GM12873 (cell line): ENCODE results near the gene NFE2L3.

Source experiments
- CTCF ChIP-seq: IDR thresholded peaks from 2 replicates; pipeline ENCODE4 v1.5.1; 2012; ENCODE audit warnings: low read depth, mild to moderate bottlenecking, moderate library complexity, low read length, control low read depth; ENCODE audit not compliant: insufficient read depth; ENCODE audit errors: missing control alignments

The NFE2L3 gene

DNA sequence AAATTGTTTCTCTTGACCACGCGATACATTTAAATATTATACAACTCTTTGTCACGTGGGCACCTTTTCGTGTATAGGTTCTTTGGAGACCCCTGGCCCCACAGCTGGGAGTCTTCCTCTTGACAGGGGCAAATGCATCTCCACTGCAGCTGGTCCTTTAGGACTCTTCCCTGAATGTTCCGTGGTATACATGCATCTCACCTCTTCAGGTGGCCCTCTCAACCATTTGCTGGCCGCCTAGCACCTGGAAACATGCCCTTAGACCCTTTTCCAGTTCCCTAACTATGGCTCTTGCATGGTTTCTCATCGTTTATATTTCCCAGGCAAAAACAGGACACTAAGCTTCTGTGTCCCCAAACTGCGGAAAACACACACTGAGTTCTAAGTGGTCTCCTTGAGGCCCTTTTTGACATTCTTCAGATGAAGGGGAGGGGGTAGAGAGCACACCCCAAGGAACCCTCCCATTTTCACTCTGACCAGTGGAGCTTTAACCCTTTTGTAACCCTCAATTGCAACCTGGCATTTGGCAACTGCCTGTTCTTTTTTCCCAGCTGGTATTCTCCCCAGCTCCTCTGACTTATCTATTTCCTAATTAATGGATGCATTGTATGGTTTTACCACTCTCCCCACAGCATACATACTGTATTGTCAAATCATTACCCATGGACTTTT is 28.0 kb downstream of the NFE2L3 start:
- no peak for TF ChIP-seq CTCF

DNA sequence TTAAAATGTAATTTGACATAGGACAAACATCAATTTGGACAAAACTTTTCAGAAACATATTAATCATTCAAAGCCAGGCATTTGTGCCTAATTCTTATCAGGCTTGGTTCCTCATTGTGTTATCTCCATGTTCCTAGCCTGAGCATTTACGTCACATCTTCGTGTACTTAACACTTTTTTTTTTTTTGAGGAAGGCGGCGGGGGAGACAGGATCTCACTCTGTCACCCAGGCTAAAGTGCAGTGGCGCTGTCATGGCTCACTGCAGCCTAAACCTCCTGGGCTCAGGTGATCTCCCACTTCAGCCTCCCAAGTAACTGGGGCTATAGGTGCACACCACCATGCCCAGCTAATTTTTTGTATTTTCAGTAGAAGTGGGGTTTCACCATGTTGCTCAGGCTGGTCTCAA is 28.8 kb downstream of the NFE2L3 start:
- TF ChIP-seq CTCF: no peak

DNA sequence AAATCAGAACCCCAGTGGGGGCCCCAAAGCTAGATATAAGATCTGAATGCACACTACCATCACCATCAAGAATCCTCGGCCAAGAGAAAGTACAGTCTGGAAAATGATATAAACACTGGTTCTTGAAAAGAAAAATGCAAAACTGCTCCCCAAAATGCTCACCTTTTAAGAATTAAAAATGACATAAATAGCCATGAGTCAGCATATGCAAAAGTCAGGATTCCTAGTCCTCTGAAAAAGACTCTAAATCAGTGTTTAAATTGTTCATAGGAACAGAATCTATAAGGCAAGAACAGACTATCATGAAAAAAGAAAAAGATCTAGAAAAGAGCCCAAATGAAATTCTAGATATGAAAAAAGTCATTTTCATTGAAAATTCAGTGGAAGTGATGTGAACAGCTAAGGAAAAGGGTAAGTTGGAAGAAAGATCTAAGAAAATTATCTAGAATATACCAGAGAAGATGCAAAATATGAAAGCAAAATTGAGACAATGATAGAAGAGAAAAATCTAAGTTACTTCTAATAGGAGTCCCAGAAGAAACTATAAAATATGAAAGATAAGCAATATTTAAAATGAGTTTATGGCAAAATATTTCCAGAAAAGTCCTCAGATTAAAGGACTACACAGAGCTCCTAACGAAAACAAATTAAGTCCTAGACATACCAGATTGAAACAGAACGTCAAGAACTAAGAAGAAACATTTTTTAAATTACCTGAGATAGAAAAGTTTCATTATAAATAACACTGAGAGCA is 29.7 kb downstream of the NFE2L3 start:
- TF ChIP-seq CTCF: no peak

- no peak for TF ChIP-seq CTCF
Measured at GRCh38 chr7:26182283-26182682, 30.3 kb downstream of the NFE2L3 start.

DNA sequence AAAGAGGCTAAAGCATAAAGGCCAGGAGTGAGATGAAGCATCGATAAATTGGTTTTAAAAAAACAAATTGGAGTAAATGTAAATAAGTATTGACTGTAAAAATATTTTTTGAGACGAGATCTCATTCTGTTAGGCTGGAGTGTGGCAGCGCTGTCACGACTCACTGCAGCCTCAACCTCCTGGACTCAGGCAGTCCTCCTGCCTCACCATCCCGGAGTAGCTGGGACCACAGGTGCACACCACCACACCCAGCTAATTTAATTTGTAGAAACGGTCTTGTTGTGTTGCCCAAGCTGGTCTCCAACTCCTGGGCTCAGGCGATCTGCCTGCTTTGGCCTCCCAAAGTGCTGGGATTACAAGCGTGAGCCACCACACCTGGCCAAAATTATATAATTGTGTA is 30.7 kb downstream of the NFE2L3 start:
- no peak for TF ChIP-seq CTCF

DNA sequence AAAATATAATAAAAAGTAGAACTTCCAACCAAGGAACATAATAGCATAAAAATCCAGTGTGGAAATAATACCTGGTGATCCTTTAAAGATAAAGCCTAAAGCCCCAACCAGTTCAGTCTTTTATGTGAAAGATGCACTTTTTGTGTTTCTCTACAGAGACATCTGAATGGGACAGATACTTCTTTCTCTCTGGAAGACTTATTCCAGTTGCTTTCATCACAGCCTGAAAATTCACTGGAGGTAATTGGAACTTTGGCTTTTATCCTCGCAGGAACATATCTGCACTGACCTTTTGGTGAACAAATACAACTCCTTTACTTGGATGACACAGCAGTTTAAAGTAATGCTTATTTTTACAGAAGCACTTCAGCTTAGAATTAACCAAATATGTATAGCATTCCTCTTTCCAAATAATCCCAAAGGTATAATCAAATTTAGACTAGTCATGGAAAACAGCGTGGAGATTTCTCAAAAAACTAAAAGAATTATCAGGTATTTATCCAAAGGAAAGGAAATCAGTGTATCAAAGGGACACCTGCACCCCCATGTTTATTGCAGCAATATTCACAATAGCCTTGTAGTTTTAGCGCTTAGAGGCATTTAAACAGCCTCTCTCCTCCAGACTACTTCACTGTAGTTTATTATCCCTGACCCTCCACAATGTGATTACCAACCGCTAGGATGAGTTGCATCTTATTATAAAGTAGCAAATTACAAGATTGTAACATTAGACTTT is 31.7 kb downstream of the NFE2L3 start:
- TF ChIP-seq CTCF: no peak
